Gastroesophageal sphincter (tissue), 3 donors: ENCODE results near the gene LMOD3.

Experiments used
- CTCF ChIP-seq, 4 experiments: fragments of 200-600 bp in 2 of 4; fragments of 450-650 bp in 2 of 4; sonication (generic) in 1 of 4; IDR thresholded peaks; one replicate each; pipeline ENCODE4 v1.5.1; 2017 to 2019; ENCODE audit warnings: antibody characterized with exemption in 4 of 4, mild to moderate bottlenecking in 2 of 4, moderate library complexity in 2 of 4
- EP300 ChIP-seq: sonication (generic); formaldehyde crosslinking; IDR thresholded peaks from one replicate; pipeline ENCODE4 v1.6.1; 2017; ENCODE audit warnings: antibody characterized with exemption, mild to moderate bottlenecking
- POLR2A ChIP-seq, 2 donors: fragments of 450-650 bp; IDR thresholded peaks; one replicate each; pipeline ENCODE4 v1.6.1; 2017; ENCODE audit warnings: antibody characterized with exemption in 2 of 2, mild to moderate bottlenecking in 2 of 2, moderate library complexity in 1 of 2
- POLR2AphosphoS5 ChIP-seq: sonication (generic); formaldehyde crosslinking; IDR thresholded peaks from one replicate; pipeline ENCODE4 v1.6.1; 2017; ENCODE audit warnings: antibody characterized with exemption

- TF ChIP-seq POLR2AphosphoS5, result no peak
- TF ChIP-seq CTCF (IDR thresholded peaks at IDR 0.05), result no peak
- TF ChIP-seq POLR2A (IDR thresholded peaks at IDR 0.05), result no peak
- TF ChIP-seq EP300, result no peak
These were observed 20.5 kb upstream of the LMOD3 start for GRCh38 chr3:69142797-69143454.
